Measurements from ENCODE around the gene MT2A. TPM values are rescaled to one million over a fixed set of nuclear protein-coding genes. Genes with fewer than 3 reads are reported as not detected.

The MT2A gene
- total and polyA plus RNA-seq, 2 of the 13 experiments (the other 11 are each of a cell fraction or from before 2014, with no cell fraction given), result 135 to 371 TPM

GRCh38 chr16:56607109-56607618, 1.2 kb upstream of the MT2A start (continued):
- TF ChIP-seq, protein P1, sequence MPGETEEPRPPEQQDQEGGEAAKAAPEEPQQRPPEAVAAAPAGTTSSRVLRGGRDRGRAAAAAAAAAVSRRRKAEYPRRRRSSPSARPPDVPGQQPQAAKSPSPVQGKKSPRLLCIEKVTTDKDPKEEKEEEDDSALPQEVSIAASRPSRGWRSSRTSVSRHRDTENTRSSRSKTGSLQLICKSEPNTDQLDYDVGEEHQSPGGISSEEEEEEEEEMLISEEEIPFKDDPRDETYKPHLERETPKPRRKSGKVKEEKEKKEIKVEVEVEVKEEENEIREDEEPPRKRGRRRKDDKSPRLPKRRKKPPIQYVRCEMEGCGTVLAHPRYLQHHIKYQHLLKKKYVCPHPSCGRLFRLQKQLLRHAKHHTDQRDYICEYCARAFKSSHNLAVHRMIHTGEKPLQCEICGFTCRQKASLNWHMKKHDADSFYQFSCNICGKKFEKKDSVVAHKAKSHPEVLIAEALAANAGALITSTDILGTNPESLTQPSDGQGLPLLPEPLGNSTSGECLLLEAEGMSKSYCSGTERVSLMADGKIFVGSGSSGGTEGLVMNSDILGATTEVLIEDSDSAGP (CRISPR knock-in tag; IDR thresholded peaks at IDR 0.05; ENCODE audit: borderline replicate concordance), result peak; percentile 62
- TF ChIP-seq ZKSCAN5 (CRISPR knock-in tag; IDR thresholded peaks at IDR 0.05) (no peak), RORA (CRISPR knock-in tag; IDR thresholded peaks at IDR 0.05) (no peak), ARID2 (CRISPR knock-in tag; IDR thresholded peaks at IDR 0.05; ENCODE audit: borderline replicate concordance) (no peak), MXI1 (IDR thresholded peaks at IDR 0.05; ENCODE audit: borderline replicate concordance, low read depth, low read length) (peak; percentile 36; the same call in 1 of the 3 replicates), SP1 (IDR thresholded peaks at IDR 0.05) (no peak), SP1 (CRISPR knock-in tag; IDR thresholded peaks at IDR 0.05) (peak; percentile 41; the same call in 1 of the 2 replicates), ATF6 (CRISPR knock-in tag; conservative IDR thresholded peaks at IDR 0.05) (no peak), HIC2 (CRISPR knock-in tag; IDR thresholded peaks at IDR 0.05; ENCODE audit: low read depth) (peak; percentile 95), SSRP1 (CRISPR knock-in tag; IDR thresholded peaks at IDR 0.05) (no peak; the same call in 1 of the 2 replicates), TEAD2 (CRISPR knock-in tag; IDR thresholded peaks at IDR 0.05) (peak; percentile 42; the same call in 1 of the 2 replicates), STAT5B (CRISPR knock-in tag; IDR thresholded peaks at IDR 0.05) (no peak), RBM39 (IDR thresholded peaks at IDR 0.05; ENCODE audit: low read depth, low read length, poor library complexity, severe bottlenecking) (peak; percentile 28), MIER3 (CRISPR knock-in tag; IDR thresholded peaks at IDR 0.05; ENCODE audit: borderline replicate concordance) (0 out of 2 replicates have a peak, but pooled peaks have one; percentile 56), MXD3 (CRISPR knock-in tag; IDR thresholded peaks at IDR 0.05) (peak; percentile 81; the same call in 1 of the 2 replicates), ZNF362 (CRISPR knock-in tag; IDR thresholded peaks at IDR 0.05; ENCODE audit: borderline replicate concordance) (peak; percentile 4), PCBP2 (optimal IDR thresholded peaks at IDR 0.05; ENCODE audit: low read depth, low read length, poor library complexity, severe bottlenecking) (no peak), ZSCAN21 (CRISPR knock-in tag; IDR thresholded peaks at IDR 0.05; ENCODE audit: borderline replicate concordance) (peak; percentile 96), ZFYVE20 (CRISPR knock-in tag; IDR thresholded peaks at IDR 0.05; ENCODE audit: borderline replicate concordance, low read depth) (no peak)
- TF ChIP-seq, protein P2, sequence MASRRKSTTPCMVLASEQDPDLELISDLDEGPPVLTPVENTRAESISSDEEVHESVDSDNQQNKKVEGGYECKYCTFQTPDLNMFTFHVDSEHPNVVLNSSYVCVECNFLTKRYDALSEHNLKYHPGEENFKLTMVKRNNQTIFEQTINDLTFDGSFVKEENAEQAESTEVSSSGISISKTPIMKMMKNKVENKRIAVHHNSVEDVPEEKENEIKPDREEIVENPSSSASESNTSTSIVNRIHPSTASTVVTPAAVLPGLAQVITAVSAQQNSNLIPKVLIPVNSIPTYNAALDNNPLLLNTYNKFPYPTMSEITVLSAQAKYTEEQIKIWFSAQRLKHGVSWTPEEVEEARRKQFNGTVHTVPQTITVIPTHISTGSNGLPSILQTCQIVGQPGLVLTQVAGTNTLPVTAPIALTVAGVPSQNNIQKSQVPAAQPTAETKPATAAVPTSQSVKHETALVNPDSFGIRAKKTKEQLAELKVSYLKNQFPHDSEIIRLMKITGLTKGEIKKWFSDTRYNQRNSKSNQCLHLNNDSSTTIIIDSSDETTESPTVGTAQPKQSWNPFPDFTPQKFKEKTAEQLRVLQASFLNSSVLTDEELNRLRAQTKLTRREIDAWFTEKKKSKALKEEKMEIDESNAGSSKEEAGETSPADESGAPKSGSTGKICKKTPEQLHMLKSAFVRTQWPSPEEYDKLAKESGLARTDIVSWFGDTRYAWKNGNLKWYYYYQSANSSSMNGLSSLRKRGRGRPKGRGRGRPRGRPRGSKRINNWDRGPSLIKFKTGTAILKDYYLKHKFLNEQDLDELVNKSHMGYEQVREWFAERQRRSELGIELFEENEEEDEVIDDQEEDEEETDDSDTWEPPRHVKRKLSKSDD (CRISPR knock-in tag; IDR thresholded peaks at IDR 0.05; ENCODE audit: low read depth), result no peak
